Activated B cell treated with CpG ODN at 0.5 μM for 24 hours (primary cell): ENCODE results near the gene SPARC. TPM values are rescaled to one million over a fixed set of nuclear protein-coding genes. Genes with fewer than 3 reads are reported as not detected.

Source experiments
- ATAC-seq: fragments of 200-7000 bp; cut with Tn5 transposase; one replicate; pipeline ENCODE4 v1.10.0; 2021; ENCODE audit warnings: low read depth, mild to moderate bottlenecking, moderate library complexity
- CTCF ChIA-PET: fragments of 350-600 bp; sonication (Branson Sonifier 250); formaldehyde crosslinking; loops from one replicate; lab custom pipeline; 2021; ENCODE audit warnings: antibody characterized with exemption; lab: Charles Lee
- POLR2A ChIA-PET: fragments of 350-600 bp; sonication (Branson Sonifier 250); formaldehyde crosslinking; loops from one replicate; lab custom pipeline; 2021; ENCODE audit warnings: antibody characterized with exemption; lab: Charles Lee
- DNase-seq: peaks from one replicate; pipeline ENCODE4 v3.0.0; 2022
- H3K27ac Mint-ChIP-seq: one replicate; pipeline ENCODE4 v1.8.0; 2020; ENCODE audit warnings: mixed read lengths
- H3K27me3 Mint-ChIP-seq: one replicate; pipeline ENCODE4 v1.8.0; 2021; ENCODE audit warnings: mixed read lengths
- H3K36me3 Mint-ChIP-seq: one replicate; pipeline ENCODE4 v1.8.0; 2021; ENCODE audit warnings: low read depth, mixed read lengths
- H3K4me1 Mint-ChIP-seq: one replicate; pipeline ENCODE4 v1.8.0; 2021; ENCODE audit warnings: mixed read lengths
- H3K4me3 Mint-ChIP-seq: one replicate; pipeline ENCODE4 v1.8.0; 2020; ENCODE audit warnings: mild to moderate bottlenecking, mixed read lengths
- H3K9me3 Mint-ChIP-seq: one replicate; pipeline ENCODE4 v1.8.0; 2020; ENCODE audit warnings: mixed read lengths
- intact Hi-C: fragments of 100-400 bp; cut with micrococcal nuclease; formaldehyde crosslinking; loops from one replicate; pipeline ENCODE4 v1.15.1; 2024
- total RNA-seq: library from RNA; stranded (reverse); gene quantifications from 2 replicates; pipeline ENCODE4 v1.2.3, GENCODE V29; 2022
- TF ChIP-seq, protein P1 (sequence below): fragments of 200-600 bp; IDR thresholded peaks from one replicate; pipeline ENCODE4 v1.8.0; 2022; ENCODE audit warnings: antibody characterized with exemption, mild to moderate bottlenecking

Gene SPARC
- total RNA-seq, 1 donor from 2014 or later = not detected

DNA sequence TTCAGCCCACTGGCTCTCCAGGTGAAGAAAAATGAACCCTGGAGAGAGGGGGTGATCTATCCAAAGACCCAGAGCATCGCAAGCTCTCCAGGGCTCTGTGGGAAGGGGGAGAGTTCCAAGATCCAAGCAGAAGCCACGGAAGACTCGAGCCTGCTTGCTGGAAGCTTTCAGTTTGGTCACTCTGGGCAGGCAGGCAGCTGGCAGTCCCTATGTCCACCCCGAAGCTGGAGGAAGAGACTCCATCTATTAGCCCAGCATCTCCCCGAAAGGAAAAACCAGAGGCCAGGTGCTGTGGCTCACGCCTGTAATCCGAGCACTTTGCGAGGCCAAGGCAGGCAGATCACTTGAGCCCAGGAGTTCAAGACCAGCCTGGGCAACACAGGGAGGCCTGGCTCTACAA is 10.7 kb upstream of the SPARC start:
- ChIA-PET CTCF (no interaction called here), POLR2A (no interaction called here)
- H3K27me3 Mint-ChIP-seq = peaks cover 6% of the 10 kb centered on the region
- H3K9me3 Mint-ChIP-seq = no peaks in the 10 kb centered on the region
- intact Hi-C loops = no loop called here
- H3K4me3 Mint-ChIP-seq = no peak overlapping the region
- H3K36me3 Mint-ChIP-seq = no peaks in the 10 kb centered on the region
- H3K4me1 Mint-ChIP-seq = peaks cover 7% of the 10 kb centered on the region
- no peak for DNase-seq
- no peak for ATAC-seq
- no peak overlapping the region for H3K27ac Mint-ChIP-seq
- TF ChIP-seq, protein P1, sequence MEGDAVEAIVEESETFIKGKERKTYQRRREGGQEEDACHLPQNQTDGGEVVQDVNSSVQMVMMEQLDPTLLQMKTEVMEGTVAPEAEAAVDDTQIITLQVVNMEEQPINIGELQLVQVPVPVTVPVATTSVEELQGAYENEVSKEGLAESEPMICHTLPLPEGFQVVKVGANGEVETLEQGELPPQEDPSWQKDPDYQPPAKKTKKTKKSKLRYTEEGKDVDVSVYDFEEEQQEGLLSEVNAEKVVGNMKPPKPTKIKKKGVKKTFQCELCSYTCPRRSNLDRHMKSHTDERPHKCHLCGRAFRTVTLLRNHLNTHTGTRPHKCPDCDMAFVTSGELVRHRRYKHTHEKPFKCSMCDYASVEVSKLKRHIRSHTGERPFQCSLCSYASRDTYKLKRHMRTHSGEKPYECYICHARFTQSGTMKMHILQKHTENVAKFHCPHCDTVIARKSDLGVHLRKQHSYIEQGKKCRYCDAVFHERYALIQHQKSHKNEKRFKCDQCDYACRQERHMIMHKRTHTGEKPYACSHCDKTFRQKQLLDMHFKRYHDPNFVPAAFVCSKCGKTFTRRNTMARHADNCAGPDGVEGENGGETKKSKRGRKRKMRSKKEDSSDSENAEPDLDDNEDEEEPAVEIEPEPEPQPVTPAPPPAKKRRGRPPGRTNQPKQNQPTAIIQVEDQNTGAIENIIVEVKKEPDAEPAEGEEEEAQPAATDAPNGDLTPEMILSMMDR = no peak

DNA sequence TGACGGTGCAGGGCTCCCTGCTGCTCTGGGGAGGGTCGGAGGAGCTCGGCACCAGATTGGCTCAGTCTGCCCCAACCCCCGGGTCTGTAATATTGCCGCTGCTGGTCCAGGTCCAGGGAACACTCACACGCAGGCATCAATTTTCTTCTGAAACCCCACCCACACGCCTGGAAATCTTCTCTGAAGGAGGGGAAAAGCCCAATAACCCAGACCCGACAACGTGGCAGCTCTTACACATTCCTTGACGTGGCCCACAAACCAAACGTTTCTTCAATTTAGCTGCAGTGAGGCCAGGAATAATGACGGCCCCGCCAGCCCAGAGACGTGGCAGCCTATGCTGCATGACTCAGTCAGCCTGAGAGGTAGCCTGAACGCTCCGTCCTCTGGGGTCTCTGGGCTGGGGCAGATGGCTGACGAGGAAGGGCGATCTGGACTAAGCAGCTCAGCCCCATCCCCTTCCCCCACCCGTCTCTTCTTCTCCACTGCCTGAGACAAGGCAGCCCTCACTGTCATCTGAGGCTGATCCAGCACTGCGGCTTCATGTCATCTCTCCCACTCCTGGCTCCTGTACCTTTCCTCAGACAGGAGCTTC is 9.9 kb upstream of the SPARC start:
- TF ChIP-seq, protein P1 = no peak
- ChIA-PET POLR2A (no interaction called here), CTCF (interaction anchor here (1.3 kb wide), 1 partner anchor 44 kb away, joined by 3 read pairs; no protein-coding TSS in a partner anchor)
- no peak for DNase-seq
- H3K4me3 Mint-ChIP-seq = no peak overlapping the region
- H3K27ac Mint-ChIP-seq = no peak overlapping the region
- no peak for ATAC-seq
- H3K4me1 Mint-ChIP-seq = peaks cover 7% of the 10 kb centered on the region
- no peaks in the 10 kb centered on the region for H3K9me3 Mint-ChIP-seq
- H3K36me3 Mint-ChIP-seq = no peaks in the 10 kb centered on the region
- intact Hi-C loops = no loop called here
- peaks cover 6% of the 10 kb centered on the region for H3K27me3 Mint-ChIP-seq

DNA sequence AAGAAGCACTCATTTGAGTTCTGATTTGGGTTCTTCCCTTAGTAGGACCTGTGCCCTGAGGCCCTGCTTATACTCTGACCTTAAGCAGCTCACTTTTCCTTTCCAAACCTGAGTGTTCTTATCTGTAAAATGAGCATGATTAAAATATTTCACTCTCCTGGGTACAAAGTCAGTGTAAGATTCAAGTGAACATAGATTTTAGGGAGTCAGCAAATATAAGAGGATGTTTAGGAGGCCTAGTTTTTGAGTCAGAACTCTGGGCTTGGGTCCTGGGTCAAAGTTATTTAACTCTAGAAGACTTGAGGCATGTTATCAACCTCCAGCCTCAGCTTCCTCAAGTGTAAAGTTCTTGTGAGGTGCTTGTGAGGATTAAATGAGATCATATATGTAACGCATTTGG is 8.7 kb upstream of the SPARC start:
- ChIA-PET CTCF (interaction anchor here (1.3 kb wide), 1 partner anchor 45 kb away, joined by 3 read pairs; no protein-coding TSS in a partner anchor), POLR2A (no interaction called here)
- peaks cover 6% of the 10 kb centered on the region for H3K27me3 Mint-ChIP-seq
- no peaks in the 10 kb centered on the region for H3K9me3 Mint-ChIP-seq
- H3K36me3 Mint-ChIP-seq = no peaks in the 10 kb centered on the region
- intact Hi-C loops = no loop called here
- peaks cover 3% of the 10 kb centered on the region for H3K4me1 Mint-ChIP-seq
- ATAC-seq (no peak), DNase-seq (no peak)
- TF ChIP-seq, protein P1 = no peak
- no peak overlapping the region for H3K27ac Mint-ChIP-seq
- no peak overlapping the region for H3K4me3 Mint-ChIP-seq

DNA sequence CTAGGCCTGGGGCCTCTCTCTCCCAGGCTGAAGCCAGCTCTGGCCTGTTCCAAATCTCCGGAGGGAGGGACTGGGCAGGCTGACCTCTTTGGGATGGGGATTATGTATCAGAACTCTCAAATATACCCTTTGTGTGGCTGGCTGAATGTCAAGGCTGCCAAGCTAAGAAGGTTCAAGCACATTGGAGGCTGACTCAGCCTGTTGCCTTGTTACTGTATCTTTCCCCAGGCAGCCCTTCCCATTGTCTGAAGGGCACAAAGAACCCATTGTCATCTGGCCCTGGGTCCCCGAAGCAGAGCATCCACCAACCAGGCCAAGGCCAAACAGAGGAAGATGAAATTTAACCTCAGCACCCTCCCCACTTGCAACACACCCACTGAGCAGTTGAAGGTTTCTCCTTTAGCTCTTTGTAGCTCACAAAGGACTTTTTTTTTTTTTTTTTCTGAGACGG is 7.3 kb upstream of the SPARC start:
- CTCF ChIA-PET = no interaction called here
- intact Hi-C loops = no loop called here
- Mint-ChIP-seq H3K36me3 (no peaks in the 10 kb centered on the region), H3K27ac (no peak overlapping the region), H3K4me1 (no peaks in the 10 kb centered on the region), H3K9me3 (no peaks in the 10 kb centered on the region), H3K27me3 (peaks cover 6% of the 10 kb centered on the region), H3K4me3 (no peak overlapping the region)
- ATAC-seq = no peak
- POLR2A ChIA-PET = no interaction called here
- TF ChIP-seq, protein P1 = no peak
- no peak for DNase-seq

DNA sequence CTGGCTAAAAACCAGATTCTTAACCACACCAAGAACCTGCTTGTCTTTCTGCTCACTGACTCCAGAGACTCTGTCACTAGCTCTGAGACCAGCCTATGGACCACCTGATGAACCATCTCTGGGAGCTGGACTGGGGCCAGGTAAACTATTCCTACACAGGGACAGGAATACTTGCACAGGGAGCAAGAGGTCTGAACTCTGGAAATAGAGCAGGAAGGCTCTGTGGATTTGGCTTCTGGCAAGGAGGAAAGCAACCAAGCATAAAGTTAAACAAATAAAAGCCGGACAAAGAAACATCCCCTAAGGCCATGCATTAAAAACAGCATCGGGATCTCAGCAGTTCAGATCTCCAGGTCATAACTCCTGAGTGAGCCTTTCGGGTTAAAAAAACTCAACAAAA is 5.6 kb upstream of the SPARC start:
- ATAC-seq (no peak), DNase-seq (no peak)
- TF ChIP-seq, protein P1 = no peak
- Mint-ChIP-seq H3K4me3 (no peak overlapping the region), H3K4me1 (no peaks in the 10 kb centered on the region), H3K9me3 (no peaks in the 10 kb centered on the region), H3K27ac (no peak overlapping the region), H3K27me3 (peaks cover 17% of the 10 kb centered on the region), H3K36me3 (no peaks in the 10 kb centered on the region)
- CTCF ChIA-PET = interaction anchor here (0.7 to 1.2 kb wide), 2 partner anchors 10 to 47 kb away, joined by 3 read pairs; no protein-coding TSS in a partner anchor
- intact Hi-C loops = no loop called here
- POLR2A ChIA-PET = no interaction called here
